GM18907 (cell line): Measurements from ENCODE around the gene RMND5B.
"Not testable (repeated sequence)": the region's sequence is repeated elsewhere in the genome, so short reads cannot be mapped to it uniquely, and the experiment has no call there.

Experiments
- ATAC-seq: cut with Tn5 transposase; IDR thresholded peaks from one replicate; pipeline ENCODE4 v1.9.1; 2021; ENCODE audit warnings: mild to moderate bottlenecking, moderate library complexity; ENCODE audit not compliant: unreplicated experiment

Gene RMND5B

DNA sequence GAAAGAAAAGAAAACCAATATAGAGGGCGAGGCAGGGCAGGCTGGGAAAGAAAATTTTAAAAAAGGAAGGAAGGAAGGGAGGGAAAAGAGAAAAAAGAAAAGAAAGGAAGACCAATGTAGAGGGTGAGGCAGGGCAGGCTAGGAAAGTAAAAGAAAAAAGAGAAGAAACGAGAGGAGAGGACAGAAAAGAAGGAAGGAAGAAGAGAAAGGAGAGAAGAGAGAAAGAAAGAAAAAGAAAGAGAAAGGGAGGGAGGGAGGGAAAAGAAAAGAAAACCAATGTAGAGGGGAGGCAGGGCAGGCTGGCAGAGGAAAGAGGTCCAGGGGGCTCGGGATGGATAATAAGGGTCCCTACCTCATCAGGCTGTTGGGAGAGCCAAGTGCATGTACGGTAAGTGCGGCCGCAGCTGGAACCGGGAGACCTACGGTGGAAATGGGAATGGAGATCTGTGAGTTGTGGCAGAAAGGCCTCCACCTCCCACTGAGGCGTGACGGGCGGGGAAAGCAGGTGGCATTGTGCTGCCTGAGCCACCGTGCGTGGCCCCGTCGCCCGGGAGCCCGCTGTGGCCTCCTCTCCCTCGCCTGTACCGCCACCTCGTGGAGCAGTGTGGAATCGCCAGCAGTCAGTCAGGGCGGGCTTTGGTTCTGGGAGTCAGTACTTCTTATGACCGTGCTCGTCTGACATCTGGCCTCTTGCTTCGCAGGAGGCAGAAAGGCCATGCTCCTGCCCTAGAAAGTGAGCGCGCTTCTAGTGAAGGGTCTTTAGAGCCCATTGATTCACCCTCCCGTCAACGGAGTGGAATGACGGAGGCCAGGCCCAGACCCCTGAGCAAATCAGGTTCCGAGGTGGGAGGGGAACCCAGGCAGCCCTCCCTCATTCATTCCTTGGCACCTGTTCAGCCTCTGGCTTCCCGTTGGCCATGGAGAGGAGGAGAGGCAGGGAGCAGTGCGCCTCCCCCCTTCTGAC, 33.2 kb downstream of the RMND5B start:
- peak; percentile 93 for ATAC-seq

DNA sequence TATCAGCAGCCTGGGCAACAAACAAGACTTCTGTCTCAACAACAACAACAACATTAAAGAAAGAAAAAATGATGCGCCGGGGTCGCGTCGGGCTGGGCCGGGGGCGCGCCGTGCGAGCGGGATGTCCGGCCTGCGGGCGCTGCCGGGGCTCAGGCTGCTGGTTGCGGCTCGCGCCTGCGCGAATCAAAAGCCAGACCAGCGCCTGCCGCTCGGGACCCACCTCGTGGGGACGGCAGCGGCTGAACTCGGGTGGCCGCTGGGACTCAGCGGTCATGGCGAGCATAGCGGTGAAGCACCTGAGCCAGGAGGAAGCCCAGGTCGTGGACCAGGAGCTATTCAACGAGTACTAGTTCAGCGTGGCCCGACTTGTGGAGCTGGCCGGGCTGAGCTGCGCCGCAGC, 34.8 kb downstream of the RMND5B start:
- ATAC-seq, result no peak

DNA sequence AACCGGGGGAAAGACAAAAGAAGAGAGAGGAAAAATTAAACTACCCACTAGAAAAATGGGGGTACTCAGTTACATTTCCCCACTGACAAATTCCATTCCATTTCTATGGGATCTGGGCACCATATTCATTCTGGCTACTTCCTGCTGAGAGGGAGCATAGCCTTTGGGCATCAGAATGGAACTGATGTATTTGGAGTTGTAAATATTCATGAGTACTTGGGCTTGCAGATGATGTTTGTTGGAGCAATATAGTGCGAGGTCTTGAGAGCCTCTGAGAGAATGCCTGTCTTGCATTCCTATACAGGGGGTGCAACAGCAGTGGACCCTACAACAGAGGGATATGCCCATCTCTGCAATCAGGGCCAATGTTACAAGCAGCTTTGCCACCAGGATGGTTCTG, 39.6 kb downstream of the RMND5B start:
- no peak for ATAC-seq

DNA sequence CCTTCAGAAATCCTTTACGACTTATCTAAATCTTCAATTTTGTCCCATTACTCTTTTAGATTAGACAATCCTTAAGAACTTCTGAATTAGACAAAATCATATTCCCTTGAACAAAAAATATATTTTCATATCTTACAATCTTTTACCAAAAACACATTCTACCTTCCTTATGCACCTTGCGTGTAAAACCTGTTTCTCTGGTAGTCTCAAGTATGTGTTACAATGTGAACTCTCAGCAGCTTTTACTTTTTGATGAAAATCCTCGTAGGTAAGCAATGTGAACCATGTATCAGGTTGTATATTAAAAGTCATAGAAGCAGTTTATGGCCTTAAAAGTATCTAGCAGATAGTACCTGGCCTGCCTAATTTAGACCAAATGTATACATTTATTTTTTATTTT, 43.6 kb downstream of the RMND5B start:
- ATAC-seq, result no peak

DNA sequence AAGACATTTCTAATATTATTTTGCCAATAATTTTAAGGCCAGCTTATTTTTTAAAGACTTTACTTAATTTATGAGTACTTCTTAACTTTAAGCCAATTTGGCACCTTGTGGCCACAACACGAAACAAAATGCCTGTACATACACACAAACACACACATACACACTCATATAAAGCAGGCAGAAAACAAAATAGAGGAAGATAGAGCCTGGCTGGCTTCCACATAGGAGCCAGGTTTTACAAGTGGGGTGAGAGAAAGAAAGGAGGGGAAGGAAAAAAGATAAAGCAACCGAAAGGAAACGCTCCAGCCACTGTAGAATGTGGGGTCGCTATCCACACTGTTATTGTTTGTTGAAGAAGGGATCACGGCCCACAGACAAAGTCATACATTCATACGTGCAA, 46.0 kb downstream of the RMND5B start:
- no peak for ATAC-seq

DNA sequence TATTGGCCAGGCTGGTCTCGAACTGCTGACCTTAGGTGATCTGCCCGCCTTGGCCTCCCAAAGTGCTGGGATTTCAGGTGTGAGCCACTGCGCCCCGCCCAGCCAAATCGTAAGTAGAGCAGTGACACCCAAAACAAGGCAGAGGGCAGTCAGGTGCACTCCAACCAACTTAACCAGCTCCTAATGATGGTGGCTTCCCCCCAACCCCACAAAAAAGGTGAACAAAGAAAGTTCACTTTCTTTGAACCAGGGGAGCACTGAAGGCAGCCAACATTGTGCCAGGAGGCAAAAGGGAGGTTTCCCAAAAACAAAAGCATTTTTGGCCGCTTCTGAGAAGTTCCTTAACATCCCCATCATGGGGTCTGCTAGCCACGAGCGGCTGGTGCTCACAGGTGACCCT, 46.8 kb downstream of the RMND5B start:
- no peak for ATAC-seq

DNA sequence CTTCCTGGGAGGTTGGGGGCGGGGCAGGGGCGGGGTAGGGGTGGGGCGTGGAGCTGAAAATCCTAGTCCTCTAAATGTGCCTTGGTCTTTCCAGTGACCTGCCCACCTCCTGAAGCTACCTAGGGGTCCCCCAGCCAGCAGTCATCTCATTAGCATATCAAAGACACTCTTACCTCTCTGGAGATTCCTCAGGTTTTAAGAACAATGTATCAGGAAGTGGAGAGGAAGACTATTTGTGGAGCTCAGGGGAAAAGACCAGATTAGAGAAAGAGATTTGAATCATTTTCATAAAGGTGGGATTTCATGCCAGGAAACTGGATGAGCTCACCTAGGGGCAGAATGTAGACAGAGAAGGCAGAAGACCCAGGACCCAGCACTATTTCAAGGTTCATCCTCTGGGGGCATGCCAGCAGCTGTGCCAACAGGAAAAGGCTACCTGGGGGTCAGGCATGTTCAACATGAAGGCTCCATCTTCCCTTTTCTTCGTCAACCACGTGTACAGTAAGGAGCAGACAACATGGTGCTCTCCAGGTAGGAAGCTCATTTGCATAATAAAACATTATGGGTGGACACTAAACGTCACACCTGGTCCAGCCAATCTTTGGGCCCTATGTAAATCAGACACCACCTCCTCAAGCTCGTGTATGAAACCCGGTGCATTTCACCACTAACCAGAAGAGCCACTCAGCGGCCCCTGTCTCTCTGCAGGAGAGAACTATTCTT, 49.5 kb downstream of the RMND5B start:
- no peak for ATAC-seq

DNA sequence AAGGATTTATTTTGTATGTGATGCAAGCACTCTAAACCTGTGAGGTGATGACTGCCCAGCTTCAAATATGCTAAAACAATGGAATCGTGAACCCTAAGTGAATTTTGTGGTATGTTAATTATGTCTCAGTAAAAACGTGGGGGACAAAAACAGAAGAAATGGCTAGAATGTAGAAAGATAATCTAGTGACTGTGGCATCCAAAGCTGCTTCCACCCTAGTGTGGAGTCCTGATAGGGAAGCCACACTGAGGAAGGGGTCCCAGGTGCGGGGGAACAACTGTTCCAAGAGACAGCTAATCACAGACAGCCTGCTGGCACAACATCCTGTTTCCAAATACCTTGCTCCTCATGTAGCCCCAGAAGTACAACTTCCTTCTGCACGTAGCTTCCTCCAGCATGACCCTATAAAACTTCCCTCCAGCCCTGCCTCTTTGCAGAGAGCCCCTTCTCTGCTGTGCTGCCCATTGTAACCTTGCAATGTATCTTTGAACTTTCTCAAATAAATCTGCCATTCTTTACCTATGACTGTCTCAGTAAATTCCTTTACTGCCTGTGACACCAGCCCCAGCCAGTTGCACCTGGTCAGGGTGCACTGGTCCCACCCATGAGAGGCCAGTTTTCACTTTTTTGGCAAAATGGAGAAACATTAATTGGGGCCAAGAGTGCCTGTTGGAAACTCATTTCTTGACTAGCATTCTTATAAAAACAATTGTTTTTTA, 51.5 kb downstream of the RMND5B start:
- no peak for ATAC-seq

DNA sequence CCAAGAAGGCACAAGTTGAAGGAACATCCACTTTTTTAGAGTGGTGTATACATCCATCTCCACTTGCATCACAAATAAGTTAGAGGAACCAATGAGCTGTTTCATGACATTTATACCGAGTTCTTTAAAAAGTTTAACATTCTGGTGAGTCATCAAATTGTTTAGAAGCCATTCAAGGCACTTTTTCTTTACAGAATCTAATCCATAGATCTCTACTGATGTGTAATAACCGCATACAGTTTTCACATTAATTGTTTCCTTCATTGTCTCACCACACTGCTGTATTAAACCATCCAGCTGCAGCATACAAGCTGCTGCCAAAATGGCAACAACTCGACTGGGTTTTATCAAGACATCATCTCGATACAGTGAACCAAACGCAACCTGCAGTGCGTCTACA, 55.6 kb downstream of the RMND5B start:
- no peak for ATAC-seq

DNA sequence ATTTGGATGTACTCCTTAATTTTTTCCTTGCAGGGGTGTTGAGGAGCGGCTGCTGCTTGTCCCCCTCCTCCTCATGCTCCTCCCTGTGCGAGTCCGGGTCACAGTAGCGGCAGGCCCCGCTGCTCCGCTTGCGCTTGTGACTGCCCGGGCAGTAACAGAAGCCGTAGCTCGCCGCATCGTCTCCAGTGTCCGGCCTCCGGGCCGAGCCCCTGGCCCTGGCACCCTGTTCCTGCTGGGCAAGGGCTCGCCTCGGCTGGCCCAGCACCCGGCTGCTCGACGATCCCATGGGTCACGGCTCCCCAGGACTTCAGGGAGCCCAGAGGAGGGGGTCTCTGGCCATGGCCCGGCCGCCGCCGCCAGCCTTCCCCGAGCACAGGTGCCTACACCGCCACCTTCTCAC, 56.2 kb downstream of the RMND5B start, which contains the start of gene GMCL2:
Gene GMCL2, minus strand, starts transcription at position 358 of the 400 bp plus-strand sequence. Its CDS starts 72 bp downstream, at position 286.
- no peak for ATAC-seq

DNA sequence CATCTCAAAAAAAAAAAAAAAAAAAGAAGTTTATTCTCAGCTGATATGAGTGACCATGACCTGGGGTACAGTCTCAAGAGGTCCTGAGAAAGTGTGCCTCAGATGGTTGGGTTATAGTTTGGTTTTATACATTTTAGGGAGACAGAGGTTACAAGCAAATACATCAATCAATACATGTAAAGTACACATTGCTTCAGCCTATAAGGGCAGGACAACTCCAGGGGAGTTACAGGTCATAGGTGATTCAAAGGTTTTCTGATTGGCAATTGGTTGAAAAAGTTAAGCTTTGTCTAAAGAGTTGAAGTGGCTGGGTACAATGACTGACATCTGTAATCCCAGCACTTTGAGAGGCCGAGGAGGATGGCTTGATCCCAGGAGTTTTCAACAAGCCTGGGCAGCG, 58.6 kb downstream of the RMND5B start:
- no peak for ATAC-seq

DNA sequence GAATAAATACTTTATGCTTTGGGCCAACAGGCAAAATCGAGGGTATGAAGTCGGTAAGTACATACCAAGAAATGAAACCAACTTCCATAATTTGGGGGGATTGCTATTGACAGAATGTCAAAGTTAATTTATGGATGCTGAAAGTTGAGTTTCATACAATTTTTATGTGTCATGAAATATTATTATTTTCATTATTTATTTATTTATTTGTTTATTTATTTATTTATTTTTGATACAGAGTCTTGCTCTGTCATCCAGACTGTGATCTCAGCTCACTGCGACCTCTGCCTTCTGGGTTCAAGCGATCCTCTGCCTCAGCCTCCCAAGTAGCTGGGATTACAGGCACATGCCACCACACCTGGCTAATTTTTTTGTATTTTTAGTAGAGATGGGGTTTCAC, 60.8 kb downstream of the RMND5B start:
- ATAC-seq, result no peak

DNA sequence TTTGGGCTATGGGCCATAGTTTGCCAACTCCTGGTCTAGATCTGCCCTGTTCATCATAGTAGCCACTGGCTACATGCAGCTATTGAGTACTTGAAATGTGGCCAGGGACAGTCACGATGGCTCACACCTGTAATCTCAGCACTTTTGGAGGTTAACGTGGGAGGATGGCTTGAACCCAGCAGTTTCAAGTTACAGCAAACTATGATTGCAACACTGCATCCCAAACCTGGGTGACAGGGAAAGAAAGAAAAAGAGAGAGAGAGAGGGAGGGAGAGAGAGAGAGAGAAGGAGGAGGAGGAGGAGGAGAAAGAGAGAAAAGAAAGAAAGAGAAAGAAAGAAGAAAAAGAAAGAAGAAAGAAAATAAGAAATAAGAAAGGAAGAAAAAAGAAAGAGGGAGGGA, 61.4 kb downstream of the RMND5B start:
- ATAC-seq, result no peak

DNA sequence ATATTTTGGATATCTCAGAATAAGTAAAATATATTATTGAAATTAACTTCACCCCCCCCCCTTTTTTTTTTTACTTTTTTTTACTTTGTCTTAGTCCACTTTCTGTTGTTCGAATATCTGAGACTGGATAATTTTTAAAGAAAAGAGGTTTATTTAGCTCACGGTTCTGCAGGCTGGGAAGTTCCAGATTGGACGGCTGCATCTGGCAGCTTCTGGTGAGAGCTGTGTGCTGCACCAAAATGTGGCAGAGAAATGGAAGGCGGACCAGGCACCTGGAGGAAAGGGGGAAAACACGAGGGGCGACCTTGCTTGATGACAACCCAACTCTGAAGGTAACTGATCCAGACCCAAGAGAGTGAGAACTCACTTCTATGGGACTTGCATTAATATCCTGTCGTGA, 62.0 kb downstream of the RMND5B start:
- ATAC-seq, result no peak

DNA sequence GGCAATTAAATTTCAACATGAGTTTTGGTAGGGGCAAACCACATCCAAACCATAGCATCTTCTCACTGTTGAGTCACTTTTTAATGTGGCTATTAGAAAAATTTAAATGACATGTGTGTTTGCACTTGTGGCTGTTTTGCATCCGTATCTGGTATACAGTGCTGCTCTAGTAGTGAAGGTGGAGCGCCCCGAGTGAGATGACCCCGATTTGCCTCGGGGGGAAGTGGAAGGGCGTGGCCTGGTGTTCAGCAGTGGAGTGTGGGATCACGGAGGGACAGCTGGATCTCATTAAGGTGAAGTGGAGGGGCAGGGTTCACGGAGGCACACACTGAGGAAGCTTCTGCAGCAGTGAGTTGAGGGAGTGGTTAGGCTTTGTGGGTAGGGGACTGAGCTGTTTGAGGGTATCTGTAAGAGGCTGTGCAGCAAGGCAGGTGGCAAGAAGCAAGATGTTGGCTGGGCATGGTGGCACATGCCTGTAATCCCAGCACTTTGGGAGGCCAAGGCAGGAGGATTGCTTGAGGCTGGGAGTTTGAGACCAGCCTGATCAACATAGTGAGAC, 62.5 kb downstream of the RMND5B start:
- ATAC-seq, result no peak

DNA sequence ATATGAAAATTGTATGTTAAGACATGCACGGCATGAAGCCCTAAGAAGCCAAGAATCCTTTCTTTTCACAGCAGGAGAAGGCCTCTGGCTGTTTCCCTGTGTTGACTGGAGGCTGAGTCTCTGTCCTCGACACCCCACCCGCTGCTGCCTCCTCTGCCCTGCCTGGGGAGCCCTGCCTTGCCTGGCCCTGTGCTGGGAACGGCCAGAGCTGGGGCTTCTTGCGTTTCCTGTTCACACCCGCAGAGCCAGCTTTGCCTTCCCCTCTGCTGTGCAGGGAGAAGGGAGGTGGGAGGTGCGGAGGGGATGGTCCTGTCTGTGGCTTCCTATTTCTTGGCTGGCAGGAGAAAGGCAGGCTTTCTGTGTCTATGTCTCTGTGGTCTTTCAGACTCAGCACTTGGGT, 63.2 kb downstream of the RMND5B start:
- ATAC-seq, result no peak

DNA sequence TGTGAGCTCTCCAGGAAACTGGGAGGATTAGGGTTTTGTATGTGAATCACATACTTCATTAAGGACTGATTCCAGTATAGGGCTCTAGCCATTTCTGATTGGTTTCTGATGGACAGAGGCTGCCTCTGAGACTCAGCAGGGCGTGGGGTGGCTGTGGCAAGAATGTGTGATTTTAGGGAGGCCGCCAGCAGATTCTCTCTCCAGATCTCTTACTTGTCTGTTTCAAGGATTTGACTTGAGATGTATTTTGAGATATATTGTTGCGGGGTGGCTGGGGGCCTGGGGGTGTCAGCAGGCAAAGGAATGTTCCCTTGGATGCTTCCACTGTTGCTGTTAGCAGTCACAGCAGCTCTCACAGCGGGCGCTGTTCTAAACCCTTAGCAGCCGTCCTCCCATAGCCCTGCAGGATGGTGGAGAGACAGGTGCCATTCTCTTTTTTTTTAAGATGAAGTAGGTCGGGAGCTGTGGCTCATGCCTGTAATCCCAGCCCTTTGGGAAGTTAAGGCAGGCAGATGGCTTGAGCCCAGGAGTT, 65.5 kb downstream of the RMND5B start:
- ATAC-seq, result no peak

DNA sequence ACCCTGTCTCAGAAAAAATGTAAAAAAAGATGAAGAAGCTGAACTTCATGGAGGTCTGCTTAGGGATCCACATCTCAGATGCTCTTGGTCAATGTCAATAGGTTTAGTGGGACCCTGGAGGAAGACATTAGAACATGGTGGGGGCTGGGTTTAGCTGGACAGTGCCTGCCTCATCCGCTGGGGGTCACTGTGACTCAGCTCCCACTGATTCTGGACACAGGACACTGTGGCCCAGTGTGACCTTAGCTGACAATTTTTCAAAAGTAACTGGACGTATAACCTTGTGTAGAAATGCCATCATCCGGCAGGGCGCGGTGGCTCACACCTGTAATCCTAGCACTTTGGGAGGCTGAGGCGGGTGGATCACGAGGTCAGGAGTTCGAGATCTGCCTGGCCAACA, 66.2 kb downstream of the RMND5B start:
- no peak for ATAC-seq

DNA sequence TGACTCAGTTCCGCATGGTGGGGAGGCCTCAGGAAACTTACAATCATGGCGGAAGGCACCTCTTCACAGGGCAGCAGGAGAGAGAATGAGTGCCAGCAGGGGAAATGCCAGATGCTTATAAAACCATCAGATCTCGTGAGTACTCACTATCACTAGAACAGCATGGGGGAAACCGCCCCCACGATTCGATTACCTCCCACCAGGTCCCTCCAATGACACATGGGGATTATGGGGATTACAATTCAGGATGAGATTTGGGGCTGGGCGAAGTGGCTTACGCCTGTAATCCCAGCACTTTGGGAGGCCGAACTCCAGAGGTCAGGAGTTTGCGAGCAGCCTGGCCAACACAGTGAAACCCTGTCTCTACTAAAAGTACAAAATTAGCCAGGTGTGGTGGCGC, 67.3 kb downstream of the RMND5B start:
- not testable (repeated sequence) for ATAC-seq

DNA sequence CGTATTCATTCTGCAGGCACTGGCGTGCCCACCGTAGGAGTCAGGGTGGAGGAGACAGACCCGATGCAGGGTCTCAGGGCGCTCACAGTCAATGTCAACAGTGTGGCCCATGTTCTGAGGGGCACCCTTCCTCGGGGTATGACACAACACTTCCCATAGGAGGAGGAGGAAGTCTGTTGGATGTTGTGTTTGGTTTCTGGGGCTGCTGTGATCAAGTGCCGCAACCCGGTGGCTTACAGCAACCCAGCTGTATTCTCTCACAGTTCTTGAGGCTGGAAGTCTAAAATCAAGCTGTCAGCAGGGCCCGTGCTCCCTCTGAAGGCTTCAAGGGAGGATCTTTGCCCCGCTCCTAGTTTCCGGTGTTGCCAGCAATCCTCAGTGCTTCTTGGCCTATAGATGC, 67.9 kb downstream of the RMND5B start:
- no peak for ATAC-seq
